Activated CD8-positive, alpha-beta T cell treated with anti-CD3 and anti-CD28 coated beads for 36 hours (primary cell): ENCODE measurements around the gene TIMP1. TPM values are rescaled to one million over a fixed set of nuclear protein-coding genes. Genes with fewer than 3 reads are reported as not detected.

Experiments used
- ATAC-seq: fragments of 200-7000 bp; cut with Tn5 transposase; one replicate; pipeline ENCODE4 v1.10.0; 2021; ENCODE audit warnings: mild to moderate bottlenecking, moderate library complexity
- CTCF ChIA-PET: fragments of 350-600 bp; sonication (Branson Sonifier 250); formaldehyde crosslinking; loops from one replicate; lab custom pipeline; 2021; ENCODE audit warnings: antibody characterized with exemption; lab: Charles Lee
- POLR2A ChIA-PET: fragments of 350-600 bp; sonication (Branson Sonifier 250); formaldehyde crosslinking; loops from one replicate; lab custom pipeline; 2021; ENCODE audit warnings: antibody characterized with exemption; lab: Charles Lee
- DNase-seq: peaks from one replicate; pipeline ENCODE4 v3.0.0-alpha.2; 2020
- H3K27ac Mint-ChIP-seq: one replicate; pipeline ENCODE4 v1.8.0; 2021; ENCODE audit warnings: mild to moderate bottlenecking, mixed read lengths
- H3K27me3 Mint-ChIP-seq: one replicate; pipeline ENCODE4 v1.8.0; 2021; ENCODE audit warnings: mixed read lengths
- H3K36me3 Mint-ChIP-seq: one replicate; pipeline ENCODE4 v1.8.0; 2021; ENCODE audit warnings: low read depth, mixed read lengths
- H3K4me1 Mint-ChIP-seq: one replicate; pipeline ENCODE4 v1.8.0; 2021; ENCODE audit warnings: low read depth, mixed read lengths
- H3K4me3 Mint-ChIP-seq: one replicate; pipeline ENCODE4 v1.8.0; 2021; ENCODE audit warnings: mild to moderate bottlenecking, moderate library complexity, mixed read lengths
- H3K9me3 Mint-ChIP-seq: one replicate; pipeline ENCODE4 v1.8.0; 2021; ENCODE audit warnings: mixed read lengths
- intact Hi-C: fragments of 100-400 bp; cut with micrococcal nuclease; formaldehyde crosslinking; loops from one replicate; pipeline ENCODE4 v1.10.0; 2022
- total RNA-seq, 2 experiments: library from RNA; stranded (reverse); gene quantifications; one replicate each; pipeline ENCODE4 v1.2.3, GENCODE V29; 2021
- TF ChIP-seq, protein P1 (sequence below): fragments of 200-600 bp; IDR thresholded peaks from one replicate; pipeline ENCODE4 v1.8.0; 2022; ENCODE audit warnings: antibody characterized with exemption, mild to moderate bottlenecking

TIMP1 gene
- total RNA-seq, 2 experiments from 2014 or later, result 3.0 to 4.3 TPM

DNA sequence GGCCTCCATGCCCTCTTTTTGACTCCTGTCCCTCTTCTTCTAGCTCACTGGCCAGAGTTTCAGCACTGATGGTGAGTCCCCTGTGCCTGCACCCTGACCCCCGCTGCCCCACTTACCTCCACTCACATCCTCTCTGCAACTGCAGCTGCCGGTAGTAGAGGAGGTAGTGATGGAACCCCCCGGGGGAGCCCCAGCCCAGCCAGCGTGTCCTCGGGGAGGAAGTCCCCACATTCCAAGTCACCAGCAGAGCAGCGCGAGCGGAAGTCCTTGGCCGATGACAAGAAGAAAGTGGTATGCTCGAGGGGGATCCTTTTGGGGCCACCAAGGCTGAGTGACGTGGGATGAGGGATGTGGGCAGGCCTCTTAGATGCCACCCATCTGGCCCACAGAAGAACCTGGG is 15.4 kb upstream of the TIMP1 start:
- H3K36me3 Mint-ChIP-seq, result peaks cover 38% of the 10 kb centered on the region
- H3K4me3 Mint-ChIP-seq, result no peak overlapping the region
- H3K27ac Mint-ChIP-seq, result no peak overlapping the region
- H3K9me3 Mint-ChIP-seq, result no peaks in the 10 kb centered on the region
- DNase-seq, result no peak
- TF ChIP-seq, protein P1, sequence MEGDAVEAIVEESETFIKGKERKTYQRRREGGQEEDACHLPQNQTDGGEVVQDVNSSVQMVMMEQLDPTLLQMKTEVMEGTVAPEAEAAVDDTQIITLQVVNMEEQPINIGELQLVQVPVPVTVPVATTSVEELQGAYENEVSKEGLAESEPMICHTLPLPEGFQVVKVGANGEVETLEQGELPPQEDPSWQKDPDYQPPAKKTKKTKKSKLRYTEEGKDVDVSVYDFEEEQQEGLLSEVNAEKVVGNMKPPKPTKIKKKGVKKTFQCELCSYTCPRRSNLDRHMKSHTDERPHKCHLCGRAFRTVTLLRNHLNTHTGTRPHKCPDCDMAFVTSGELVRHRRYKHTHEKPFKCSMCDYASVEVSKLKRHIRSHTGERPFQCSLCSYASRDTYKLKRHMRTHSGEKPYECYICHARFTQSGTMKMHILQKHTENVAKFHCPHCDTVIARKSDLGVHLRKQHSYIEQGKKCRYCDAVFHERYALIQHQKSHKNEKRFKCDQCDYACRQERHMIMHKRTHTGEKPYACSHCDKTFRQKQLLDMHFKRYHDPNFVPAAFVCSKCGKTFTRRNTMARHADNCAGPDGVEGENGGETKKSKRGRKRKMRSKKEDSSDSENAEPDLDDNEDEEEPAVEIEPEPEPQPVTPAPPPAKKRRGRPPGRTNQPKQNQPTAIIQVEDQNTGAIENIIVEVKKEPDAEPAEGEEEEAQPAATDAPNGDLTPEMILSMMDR, result no peak
- POLR2A ChIA-PET, result no interaction called here
- intact Hi-C loops, result loop anchor here (10.0 kb wide), 1 partner anchor 58 kb away; the partner anchor contains the start of gene CFP
- ATAC-seq, result no peak
- no peaks in the 10 kb centered on the region for H3K27me3 Mint-ChIP-seq
- CTCF ChIA-PET, result no interaction called here
- H3K4me1 Mint-ChIP-seq, result peaks cover 28% of the 10 kb centered on the region

DNA sequence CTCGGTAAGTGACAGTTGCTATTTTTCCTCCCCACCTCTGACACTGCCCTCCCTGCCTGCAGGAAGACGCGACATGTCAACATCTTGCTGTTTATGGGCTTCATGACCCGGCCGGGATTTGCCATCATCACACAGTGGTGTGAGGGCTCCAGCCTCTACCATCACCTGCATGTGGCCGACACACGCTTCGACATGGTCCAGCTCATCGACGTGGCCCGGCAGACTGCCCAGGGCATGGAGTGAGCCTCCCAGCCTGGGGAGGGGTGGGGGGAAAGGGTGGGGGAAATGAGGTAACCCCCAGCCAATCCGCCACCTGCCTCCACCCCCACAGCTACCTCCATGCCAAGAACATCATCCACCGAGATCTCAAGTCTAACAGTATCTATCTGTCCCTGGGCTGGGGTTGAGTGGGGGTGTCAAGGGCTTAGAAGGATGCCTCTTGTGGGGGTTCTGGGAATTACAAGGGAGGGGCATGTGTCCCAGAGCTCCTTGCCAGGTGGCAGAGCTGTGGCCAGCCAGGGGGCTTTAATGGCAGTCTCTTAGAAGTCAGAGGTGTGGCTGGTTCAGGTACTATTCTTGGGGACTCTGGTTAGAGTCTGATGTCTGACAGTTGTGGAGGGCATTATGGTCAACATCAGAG is 13.5 kb upstream of the TIMP1 start:
- intact Hi-C loops, result loop anchor here (10.0 kb wide), 1 partner anchor 56 kb away; the partner anchor contains the start of gene CFP
- Mint-ChIP-seq H3K36me3 (peaks cover 39% of the 10 kb centered on the region), H3K27ac (no peak overlapping the region), H3K27me3 (no peaks in the 10 kb centered on the region), H3K4me3 (no peak overlapping the region), H3K4me1 (peaks cover 20% of the 10 kb centered on the region), H3K9me3 (no peaks in the 10 kb centered on the region)
- ATAC-seq, result peak; percentile 64
- TF ChIP-seq, protein P1, result peak; percentile 35
- ChIA-PET POLR2A (no interaction called here), CTCF (interaction anchor here (1.0 kb wide), 1 partner anchor 26 kb away, joined by 5 read pairs; no protein-coding TSS in a partner anchor)
- DNase-seq, result peak; percentile 66

GRCh38 chrX:47570794-47571193 is 11.4 kb upstream of the TIMP1 start:
- Mint-ChIP-seq H3K27me3 (no peaks in the 10 kb centered on the region), H3K9me3 (no peaks in the 10 kb centered on the region), H3K4me1 (peaks cover 8% of the 10 kb centered on the region), H3K36me3 (peaks cover 32% of the 10 kb centered on the region), H3K27ac (no peak overlapping the region), H3K4me3 (no peak overlapping the region)
- TF ChIP-seq, protein P1, result no peak
- ATAC-seq, result no peak
- DNase-seq, result no peak
- intact Hi-C loops, result no loop called here
- POLR2A ChIA-PET, result interaction anchor here (0.7 to 2.4 kb wide), 2 partner anchors 11 to 62 kb away, joined by 3 to 6 read pairs; partner anchors contain the start of gene TIMP1
- CTCF ChIA-PET, result no interaction called here

- ATAC-seq, result no peak
- H3K36me3 Mint-ChIP-seq, result peaks cover 31% of the 10 kb centered on the region
- ChIA-PET POLR2A (interaction anchor here (0.7 to 2.4 kb wide), 2 partner anchors 10 to 63 kb away, joined by 3 to 6 read pairs; partner anchors contain the start of gene TIMP1), CTCF (no interaction called here)
- no peak for DNase-seq
- H3K4me1 Mint-ChIP-seq, result peaks cover 8% of the 10 kb centered on the region
- TF ChIP-seq, protein P1, result no peak
- intact Hi-C loops, result no loop called here
- H3K27ac Mint-ChIP-seq, result no peak overlapping the region
- H3K9me3 Mint-ChIP-seq, result no peaks in the 10 kb centered on the region
- H3K27me3 Mint-ChIP-seq, result no peaks in the 10 kb centered on the region
- no peak overlapping the region for H3K4me3 Mint-ChIP-seq
Observed at GRCh38 chrX:47571215-47571614, 11.0 kb upstream of the TIMP1 start.

DNA sequence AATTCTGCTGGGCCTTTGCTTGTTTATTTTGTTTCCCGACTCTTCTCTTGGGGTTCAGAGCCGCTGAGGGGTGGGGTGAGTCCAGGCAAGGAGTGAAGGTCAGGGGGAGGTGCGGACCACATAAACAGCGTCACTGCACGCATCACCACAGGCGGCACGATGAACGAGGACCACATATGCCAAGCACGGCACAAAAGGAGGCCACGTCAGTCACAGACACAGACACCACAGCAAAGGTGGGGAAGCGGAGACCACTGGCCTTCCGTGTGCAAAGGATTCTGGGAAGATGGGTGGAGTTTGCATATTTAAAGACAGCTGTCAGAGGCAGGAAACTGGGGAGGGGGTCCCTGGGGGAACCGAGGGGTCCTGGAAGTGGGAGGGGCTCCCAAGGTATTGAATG is 10.3 kb upstream of the TIMP1 start:
- intact Hi-C loops, result no loop called here
- ChIA-PET POLR2A (interaction anchor here (2.4 kb wide), 1 partner anchor 10 kb away, joined by 6 read pairs; the partner anchor contains the start of gene TIMP1), CTCF (no interaction called here)
- Mint-ChIP-seq H3K4me3 (no peak overlapping the region), H3K27ac (no peak overlapping the region), H3K36me3 (peaks cover 29% of the 10 kb centered on the region), H3K27me3 (peaks cover 1% of the 10 kb centered on the region), H3K9me3 (no peaks in the 10 kb centered on the region), H3K4me1 (peaks cover 10% of the 10 kb centered on the region)
- no peak for DNase-seq
- TF ChIP-seq, protein P1, result no peak
- no peak for ATAC-seq
